NCI-H82 treated with DMSO at 0.1 percent for 48 hours (cell line): ENCODE measurements around the gene WFDC1.
A peak's percentile ranks its signal among the peaks of the same experiment; 100 is the strongest.

ENCODE experiments used
- DNase-seq: peaks from one replicate; lab custom pipeline; 2025; ENCODE audit not compliant: unreplicated experiment; lab: John Stamatoyannopoulos, UW

The WFDC1 gene

GRCh38 chr16:84271866-84272265 lies 22.8 kb upstream of the WFDC1 start:
- DNase-seq: peak; percentile 72

DNA sequence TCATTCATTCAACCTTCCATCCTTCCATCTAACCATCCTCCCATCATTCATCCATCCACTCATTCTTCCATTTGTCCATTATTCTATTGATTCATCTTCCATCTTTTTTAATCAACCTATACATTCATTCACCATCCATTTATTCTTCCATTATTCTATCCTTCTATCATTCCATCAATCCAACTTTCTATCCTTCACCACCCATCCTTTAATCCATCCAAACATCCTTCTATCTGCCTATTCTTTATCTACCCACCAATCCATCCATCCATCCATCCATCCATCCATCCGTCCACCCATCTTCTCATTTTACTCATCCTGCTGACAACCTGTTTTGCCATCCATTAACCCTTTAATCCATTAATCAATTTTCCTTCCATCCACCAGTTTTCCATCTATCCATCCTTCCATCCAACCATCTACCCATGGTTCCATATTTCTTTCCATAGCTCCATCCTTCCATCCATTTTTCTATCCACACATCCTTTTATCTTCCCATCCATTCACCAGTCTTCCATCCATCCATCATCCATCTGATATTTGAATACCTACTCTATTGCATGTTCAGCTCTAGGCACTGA lies 21.8 kb upstream of the WFDC1 start:
- no peak for DNase-seq

GRCh38 chr16:84274515-84274914 lies 20.2 kb upstream of the WFDC1 start:
- DNase-seq: no peak

- DNase-seq: no peak
Observed at GRCh38 chr16:84275585-84276151, 19.0 kb upstream of the WFDC1 start.

DNA sequence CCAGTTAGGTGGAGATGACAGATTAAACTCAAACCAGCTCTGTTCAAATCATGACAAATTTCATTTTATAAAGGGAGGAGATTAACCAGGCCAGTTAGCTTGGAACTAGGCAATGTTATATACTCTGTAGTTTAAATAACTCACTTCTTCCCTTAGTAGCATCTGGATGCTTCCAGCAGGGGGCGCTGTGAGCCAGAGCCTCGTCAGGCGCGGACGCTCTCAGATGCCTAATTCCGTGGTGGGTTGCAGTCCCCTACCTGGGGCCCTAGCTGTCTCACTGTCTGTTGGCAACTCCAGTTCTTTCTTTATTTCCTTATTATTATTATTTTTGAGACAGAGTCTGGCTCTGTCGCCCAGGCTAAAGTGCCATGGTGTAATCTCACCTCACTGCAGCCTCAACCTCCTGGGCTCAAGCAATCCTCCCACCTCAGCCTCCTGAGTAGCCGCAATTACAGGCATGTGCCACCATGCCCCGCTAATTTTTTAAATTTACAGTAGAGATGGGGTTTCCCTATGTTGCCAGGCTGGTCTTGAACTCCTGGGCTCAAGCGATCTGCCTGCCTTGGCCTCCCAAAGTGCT lies 17.3 kb upstream of the WFDC1 start:
- peak; percentile 31 for DNase-seq

DNA sequence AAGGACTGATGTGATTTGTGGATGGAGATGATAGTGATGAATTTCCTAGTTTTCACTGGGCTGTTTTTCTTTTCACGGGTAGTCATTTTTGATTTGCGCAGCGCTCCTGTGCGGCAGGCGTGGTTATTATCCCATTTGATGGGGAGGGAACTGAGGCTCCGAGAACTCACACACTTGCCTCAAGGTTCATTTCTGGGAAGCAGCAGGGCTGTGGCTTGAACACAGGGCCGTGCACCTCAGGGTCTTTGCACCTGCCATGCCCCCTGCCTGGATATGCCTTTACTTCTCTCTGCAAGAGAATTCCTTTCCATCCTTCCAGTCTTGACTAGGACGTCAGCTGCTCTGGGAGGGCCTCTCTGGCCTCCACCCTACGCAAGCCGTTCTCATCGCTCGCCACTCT lies 16.3 kb upstream of the WFDC1 start:
- no peak for DNase-seq

DNA sequence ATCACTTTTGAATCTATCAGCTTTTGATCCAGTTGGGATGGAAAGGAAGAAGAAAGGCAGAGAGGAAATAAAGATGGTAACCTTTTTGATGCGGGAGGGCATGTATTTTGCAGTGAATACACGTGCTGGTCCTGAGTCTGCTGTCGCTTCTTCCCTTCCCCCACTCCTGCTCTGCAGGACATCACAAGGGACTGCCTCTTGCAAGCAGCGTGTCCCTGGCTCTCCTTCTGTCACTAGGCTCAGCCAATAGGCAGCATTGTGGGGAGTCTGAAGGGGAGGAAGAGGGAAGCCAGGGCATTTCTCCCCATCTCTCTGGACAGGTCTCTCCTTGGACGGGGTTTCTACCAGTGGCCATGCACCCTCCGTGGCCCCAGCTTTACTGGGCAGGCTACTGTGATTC lies 15.7 kb upstream of the WFDC1 start:
- peak; percentile 72 for DNase-seq

DNA sequence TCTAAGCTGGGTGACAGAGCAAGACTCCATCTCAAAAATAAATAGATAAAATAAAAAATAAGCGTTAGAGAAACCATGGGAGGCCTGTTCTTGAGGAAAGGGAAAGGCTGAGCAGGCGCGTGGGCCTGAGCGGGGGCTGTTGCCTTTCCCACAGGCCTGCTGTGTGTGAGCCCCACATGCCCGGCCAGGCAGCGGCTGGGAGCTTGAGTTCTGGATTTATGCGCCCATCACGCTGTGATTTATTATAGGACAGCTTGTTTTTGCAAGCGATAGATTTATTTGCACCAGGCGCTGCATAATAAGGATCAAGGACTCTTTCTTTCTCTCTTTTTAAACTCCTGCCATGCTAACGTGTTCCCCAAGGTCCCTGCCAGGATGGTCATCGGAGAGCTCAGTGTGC lies 14.8 kb upstream of the WFDC1 start:
- DNase-seq: no peak

- DNase-seq: no peak
Observed at GRCh38 chr16:84281074-84281473, 13.6 kb upstream of the WFDC1 start.

- DNase-seq: no peak
Observed at GRCh38 chr16:84282533-84282932, 12.1 kb upstream of the WFDC1 start.

DNA sequence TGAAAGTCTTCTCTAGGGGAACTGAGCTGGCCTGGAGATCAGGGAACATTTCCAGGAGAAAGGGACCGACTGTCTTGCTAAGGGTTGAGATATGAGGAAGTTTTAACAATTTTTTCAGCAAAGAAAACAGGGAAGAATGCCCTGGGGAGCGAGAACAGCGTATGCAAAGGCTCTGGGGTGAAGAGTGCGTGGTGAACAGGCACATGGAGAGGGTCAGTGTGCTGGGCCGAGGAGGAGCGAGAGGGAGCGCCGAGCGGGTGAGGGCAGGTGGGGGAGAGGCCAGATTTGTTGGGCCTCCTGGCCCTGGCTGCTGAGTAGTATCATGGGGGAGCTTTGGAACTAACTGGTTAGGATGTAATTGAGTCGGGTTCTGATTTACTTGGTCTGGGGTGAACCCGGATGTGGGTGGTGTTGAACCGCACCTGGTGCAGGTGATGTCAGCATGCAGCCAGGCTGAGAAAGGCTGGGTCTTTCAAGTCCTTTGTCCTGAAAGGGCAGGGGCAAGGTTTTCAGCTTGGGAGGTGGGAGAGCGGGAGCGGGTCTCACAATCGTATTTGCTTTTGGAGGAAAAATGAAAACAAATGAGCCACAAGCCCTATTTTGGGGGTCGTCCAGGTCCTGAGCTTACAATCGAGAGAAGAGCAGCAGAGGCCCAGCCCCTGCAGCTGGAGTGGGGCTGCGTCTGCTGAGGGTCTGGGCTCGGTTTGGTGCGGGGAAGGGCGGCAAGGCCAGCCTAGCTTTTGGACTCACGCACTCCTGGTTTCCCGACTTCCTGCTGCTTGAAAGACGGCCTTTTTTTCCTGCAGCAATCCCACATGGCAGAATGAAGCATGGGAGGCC lies 11.1 kb upstream of the WFDC1 start:
- no peak for DNase-seq

- peak; percentile 23 for DNase-seq
Observed at GRCh38 chr16:84284154-84284722, 10.4 kb upstream of the WFDC1 start.

DNA sequence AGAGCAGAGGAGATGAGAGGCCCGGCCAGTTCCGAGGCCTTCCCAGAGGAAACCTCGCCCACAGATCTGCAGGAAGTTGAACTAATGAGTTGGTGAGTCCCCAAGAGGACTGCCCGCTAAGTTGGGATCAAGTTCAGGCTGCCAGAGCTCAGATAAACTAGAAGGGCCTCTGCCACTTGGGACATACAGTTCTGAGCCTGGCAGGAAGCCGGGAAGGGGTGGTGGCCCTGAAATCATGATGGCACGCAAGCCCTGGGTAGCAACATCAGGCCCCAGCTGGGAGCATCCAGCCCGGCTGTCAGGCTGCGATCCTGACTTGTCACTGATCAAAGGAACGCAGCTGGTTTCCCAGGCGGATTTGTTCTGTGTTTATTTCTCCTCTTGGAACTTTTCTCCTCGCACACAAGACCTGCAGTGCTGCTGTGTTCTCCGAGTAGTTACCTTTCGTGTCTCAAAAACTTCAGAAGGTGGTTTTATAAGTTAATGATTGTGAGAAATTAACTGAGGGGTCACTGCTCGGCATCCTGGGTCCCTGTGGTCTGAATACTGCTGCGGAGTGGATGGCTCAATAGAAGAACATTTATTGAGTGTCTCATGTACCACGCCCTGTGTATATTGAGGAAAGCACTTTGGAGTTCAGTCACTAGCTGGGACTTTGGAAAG lies 8.0 kb upstream of the WFDC1 start:
- DNase-seq: no peak

GRCh38 chr16:84288902-84289301 lies 5.8 kb upstream of the WFDC1 start:
- DNase-seq: no peak

DNA sequence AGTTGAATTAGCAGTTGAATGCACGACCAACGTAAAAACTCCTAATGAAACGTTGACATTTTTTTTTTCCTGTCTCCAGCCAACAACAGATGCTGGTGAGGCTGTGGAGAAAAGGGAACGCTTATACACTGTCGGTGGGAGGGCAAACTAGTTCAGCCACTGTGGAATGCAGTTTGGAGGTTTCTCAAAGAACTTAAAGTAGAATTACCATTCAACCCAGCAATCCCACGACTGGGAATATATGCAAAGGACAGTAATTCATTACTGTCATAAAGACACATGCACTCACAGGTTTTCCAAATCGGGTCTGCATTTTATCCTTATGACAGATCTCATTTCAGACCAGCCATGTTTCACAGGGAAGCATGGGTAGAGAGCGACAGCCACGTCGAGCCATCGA lies 3.5 kb upstream of the WFDC1 start:
- DNase-seq: no peak

DNA sequence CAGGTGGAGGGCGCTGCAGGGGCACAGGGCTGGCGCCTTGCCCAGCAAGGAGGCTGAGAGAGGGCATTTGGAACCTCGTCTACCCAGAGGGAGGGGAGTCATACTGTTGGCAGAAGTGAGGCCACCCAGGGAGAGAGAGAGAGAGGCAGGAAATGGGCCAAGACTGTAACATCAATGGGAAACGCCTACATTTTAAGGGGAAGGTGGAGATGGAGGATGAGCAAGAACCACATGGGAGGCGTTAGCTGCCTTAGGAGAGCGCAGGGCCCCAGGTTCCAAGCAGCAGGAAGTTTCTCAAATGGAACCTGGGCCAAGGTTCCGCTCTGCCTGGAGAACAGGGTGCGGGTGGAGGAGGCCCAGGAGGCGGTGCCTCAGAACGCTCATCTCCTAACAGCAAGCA lies 2.7 kb upstream of the WFDC1 start:
- DNase-seq: no peak

- DNase-seq: no peak
Observed at GRCh38 chr16:84293406-84293805, 1.3 kb upstream of the WFDC1 start.

DNA sequence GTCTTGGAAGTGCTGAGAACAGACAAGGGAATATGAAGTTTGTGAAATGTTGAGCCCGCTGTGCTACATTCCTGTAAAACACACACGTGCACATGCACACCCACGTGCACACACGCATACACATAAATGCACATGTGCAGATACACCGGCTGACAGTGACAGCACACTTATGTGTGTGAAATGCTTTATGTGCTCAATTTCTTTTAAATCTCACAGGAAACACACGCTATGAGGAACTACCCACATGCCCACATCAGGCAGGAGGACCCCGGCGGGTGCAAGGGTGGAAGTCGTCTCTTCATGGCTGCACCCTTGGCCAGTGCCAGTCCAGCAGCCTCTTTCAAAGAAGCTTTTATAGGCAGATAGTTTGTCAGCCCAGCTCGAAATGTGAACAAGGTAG lies 561 bp upstream of the WFDC1 start:
- no peak for DNase-seq

- no peak for DNase-seq
Observed at GRCh38 chr16:84295203-84295860, 654 bp downstream of the WFDC1 start.

DNA sequence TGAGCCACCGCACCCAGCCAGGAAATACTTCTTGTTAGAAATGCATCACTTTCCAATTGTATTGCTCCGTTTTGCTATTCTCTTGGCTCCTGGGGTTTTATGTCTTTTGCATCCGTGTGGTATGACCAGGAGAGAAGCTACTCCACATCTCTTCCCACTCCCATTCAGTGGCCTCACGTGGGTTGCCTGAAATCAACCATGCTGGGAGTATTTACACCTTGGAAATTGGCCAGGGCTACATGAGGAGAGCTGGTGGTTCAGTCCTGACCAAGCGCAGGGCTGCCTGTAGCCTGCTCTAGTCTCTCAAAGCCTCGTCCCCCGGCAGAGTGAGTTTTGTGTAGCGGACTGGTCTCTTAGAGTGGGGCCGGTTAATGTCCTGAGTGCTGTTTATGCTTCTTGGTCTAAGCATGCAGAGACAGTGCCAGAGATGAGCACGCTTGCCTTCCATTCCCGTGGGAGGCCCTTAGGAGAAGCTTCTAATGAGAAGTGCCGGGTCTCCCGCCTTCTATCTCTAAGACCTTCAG lies 3.8 kb downstream of the WFDC1 start:
- DNase-seq: no peak
